GM12864 (cell line): ENCODE measurements around the gene WAC.

ENCODE experiments used
- DNase-seq: peaks from one replicate; pipeline ENCODE4 v3.0.0-alpha.2; 2011; ENCODE audit warnings: low read depth
- H3K4me3 ChIP-seq: 2 replicates; pipeline ENCODE4 v1.5.1; 2011; ENCODE audit warnings: mild to moderate bottlenecking, low read depth, low read length, control low read depth
- CTCF ChIP-seq: IDR thresholded peaks from 2 replicates; pipeline ENCODE4 v1.5.1; 2011; ENCODE audit warnings: low read depth, mild to moderate bottlenecking, moderate library complexity, low read length, control low read depth, inconsistent platforms; ENCODE audit errors: missing control alignments

WAC gene

GRCh38 chr10:28578454-28578853 lies 45.5 kb downstream of the WAC start:
- TF ChIP-seq CTCF: no peak

DNA sequence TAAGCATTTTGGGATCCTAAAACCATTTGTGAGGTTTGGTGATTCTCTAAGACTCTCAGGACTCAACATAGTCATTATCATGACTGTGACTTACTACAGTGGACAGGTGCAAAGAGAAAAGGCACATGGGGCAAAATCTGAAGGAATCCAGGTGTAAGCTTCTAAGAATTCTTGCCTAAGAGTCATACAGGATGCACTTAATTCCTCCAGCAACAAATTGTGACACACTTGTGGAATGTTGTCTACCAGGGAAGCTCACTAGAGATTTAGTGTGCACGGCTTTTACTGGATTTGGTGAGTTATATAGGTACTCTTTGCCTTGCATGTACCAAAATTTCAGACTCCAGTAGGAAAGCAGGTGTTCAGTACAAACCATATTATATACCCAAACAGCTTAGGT lies 47.9 kb downstream of the WAC start:
- no peak overlapping the region for H3K4me3 ChIP-seq
- no peak for TF ChIP-seq CTCF
- no peak for DNase-seq

More at GRCh38 chr10:28578454-28578853, 45.5 kb downstream of the WAC start:
- H3K4me3 ChIP-seq: no peak overlapping the region
- no peak for DNase-seq

DNA sequence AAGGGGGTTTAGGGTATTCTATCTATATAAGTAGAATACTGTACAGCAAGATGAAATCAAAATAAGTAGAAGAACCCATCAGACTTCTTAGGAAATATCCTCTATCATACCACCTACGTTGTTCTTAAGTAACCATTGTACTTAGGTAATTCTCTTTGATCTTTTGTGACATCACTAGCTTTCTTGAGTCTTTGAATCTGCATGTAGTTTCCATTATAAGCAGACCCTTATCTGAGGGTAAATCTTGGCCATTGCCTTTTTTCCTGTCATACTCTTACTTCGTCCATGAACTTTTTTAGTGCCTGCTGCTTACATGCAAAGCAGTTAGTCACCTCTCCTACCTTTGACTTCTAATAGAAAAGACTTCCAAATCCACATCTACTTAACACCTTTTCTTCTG lies 49.0 kb downstream of the WAC start:
- TF ChIP-seq CTCF: no peak
- H3K4me3 ChIP-seq: no peak overlapping the region
- DNase-seq: no peak

GRCh38 chr10:28585076-28585475 lies 52.2 kb downstream of the WAC start:
- no peak for TF ChIP-seq CTCF
- no peak for DNase-seq
- no peak overlapping the region for H3K4me3 ChIP-seq

GRCh38 chr10:28586176-28586575 lies 53.3 kb downstream of the WAC start:
- H3K4me3 ChIP-seq: no peak overlapping the region
- no peak for TF ChIP-seq CTCF
- DNase-seq: no peak

- no peak overlapping the region for H3K4me3 ChIP-seq
- TF ChIP-seq CTCF: no peak
- no peak for DNase-seq
Measured at GRCh38 chr10:28587270-28587969, 54.5 kb downstream of the WAC start.

GRCh38 chr10:28587970-28588290 lies 55.0 kb downstream of the WAC start:
- TF ChIP-seq CTCF: no peak
- no peak overlapping the region for H3K4me3 ChIP-seq
- DNase-seq: no peak
